ENCODE measurements around the gene RGS3.

Gene RGS3

GRCh38 chr9:113465599-113466140, 2.1 kb downstream of the RGS3 start:
- DNase-seq (ENCODE audit: low spot score), result no peak

DNA sequence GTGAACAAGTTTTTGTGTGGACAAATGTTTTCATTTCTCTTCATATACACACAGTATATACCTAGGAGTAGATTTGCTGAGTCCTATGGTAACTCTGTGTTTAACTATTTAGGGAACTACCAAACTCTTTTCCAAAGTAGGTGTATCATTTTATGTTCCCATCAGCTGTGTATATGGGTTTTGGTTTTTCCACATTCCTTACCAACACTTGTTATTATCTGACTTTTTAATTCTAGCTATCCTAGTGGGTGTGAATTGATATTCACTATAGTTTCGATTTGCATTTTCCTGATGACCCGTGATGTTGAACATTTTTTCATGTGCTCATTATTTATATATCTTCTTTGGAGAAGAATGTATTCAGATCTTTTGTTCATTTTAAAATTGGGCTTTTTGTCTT, 3.7 kb downstream of the RGS3 start:
- DNase-seq (ENCODE audit: low spot score), result no peak

DNA sequence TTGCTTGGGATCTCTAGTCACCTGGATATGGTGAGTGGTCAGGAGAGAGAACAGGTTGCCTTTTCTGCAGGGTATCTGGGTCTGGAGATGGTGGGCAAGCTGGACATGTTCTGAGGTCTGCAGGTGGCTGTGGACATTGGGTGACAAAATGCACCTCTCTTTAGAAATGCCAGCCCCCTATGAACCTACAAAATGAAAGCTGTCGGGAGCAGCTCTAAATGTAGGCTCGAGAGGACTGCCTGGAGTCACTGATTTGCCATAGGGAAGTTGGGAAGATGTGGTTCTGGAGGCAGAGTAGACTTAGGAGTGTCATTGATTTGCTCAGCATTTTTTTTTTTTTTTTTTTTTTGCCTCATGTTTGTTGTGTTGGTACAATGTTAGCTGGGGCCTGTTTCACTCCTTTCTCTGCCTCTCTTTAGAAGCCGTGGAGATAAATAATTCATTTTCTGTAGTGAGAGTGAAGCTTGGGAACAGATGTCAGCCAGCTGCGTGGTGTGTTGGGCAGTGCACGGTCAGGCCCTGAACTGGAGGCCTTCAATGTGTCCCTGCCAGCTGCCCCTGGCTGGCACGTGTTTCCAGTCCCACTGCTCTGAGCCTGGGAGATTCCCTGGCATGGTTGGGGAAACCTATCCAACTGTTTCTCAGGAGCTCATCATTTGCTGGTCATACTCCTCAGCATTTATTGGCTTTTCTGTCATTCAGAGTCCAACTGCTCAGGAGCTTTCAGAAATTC, 5.4 kb downstream of the RGS3 start:
- DNase-seq (ENCODE audit: low spot score), result no peak

GRCh38 chr9:113471143-113471542, 7.6 kb downstream of the RGS3 start:
- DNase-seq (ENCODE audit: low spot score), result no peak

DNA sequence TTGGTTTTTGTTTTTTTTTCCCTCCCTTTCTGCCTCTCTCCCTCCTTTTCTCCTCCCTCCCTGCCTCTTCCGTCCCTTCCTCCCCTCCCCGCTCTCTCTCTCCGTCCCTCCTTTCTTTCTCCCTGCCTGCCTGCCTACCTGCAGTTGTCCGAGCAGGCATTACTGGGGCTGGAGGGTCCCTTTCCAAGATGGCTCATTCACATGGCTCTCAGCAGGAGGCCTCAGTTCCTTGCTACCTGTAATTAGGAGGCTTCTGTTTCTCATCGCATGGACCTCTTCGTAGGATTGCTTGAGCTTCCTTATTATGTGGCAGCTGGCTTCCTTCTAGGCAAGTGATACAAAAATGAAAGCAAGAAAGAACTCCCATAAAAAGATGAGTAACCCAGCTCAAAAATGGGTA, 8.0 kb downstream of the RGS3 start:
- DNase-seq (ENCODE audit: low spot score), result no peak

- no peak for DNase-seq (ENCODE audit: low spot score)
These were observed 8.7 kb downstream of the RGS3 start for GRCh38 chr9:113472199-113472598.

DNA sequence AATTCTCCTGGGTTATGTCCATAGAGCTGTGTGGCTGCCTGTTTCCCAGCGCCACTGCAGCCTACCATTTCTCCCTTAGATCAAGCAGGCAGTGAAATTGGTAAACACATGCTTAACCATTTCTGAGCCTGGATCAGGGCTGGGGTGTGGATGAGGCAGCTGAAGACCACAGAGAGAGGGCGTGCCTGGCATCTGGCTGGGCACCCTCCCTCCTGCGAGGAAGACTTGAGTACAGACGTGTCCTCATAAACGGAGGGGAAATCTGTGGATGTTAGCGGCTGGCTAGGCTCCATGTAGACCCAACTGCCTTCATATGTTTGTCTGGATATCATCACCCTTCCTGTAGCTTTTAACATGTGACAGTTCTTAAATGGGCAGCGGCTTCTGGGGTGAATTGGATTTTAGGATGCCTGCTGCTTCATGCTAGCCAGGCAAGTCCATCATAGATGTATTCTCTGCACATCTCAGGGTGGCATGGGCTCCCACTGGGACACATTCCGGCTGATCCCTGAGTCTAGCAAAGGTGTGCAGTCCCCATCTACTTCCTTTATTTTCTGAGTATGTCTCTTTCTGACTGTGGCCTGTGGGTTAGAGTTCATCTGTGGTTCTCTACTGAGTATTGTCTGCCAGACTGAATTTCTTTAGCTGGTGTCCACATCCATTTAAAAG, 11.0 kb downstream of the RGS3 start:
- no peak for DNase-seq (ENCODE audit: low spot score)

DNA sequence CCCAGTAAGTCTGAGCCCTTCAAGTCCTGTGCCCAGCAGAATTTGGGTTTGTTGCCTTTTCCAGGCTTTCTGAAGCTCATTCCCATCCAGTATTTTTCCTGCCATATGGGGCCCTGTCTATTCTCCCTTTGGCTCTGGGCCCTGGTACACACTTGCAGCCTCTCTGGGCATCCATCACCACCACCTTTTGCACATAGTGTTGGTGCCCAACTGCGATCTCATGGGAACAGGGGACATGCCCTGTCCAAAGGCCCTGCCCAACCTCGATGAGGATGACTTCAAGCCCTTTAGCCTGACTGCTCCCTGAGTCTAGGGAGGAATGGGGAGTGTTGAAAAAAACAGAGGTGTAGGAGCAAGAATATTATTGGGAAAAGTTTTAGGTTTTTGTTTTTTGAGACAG, 11.5 kb downstream of the RGS3 start:
- no peak for DNase-seq (ENCODE audit: low spot score)

DNA sequence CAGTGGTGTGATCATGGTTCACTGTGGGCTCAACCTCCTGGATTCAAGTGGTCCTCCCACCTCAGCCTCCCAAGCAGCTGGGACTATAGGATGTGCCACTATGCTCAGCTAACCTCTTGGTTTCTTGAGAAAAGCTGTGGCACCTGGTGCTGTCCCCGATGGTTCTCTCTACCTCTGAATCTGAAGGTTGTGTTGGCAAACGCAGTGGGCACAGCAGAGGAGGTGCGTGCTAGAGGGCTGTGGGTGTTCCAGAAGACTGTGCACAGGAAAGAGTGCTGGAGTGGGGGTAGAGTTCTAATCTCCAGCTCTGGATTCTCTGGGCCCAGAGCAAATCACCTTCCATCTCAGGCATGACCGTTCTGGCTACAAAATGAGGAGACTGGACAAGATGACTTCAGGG, 12.5 kb downstream of the RGS3 start:
- no peak for DNase-seq (ENCODE audit: low spot score)

DNA sequence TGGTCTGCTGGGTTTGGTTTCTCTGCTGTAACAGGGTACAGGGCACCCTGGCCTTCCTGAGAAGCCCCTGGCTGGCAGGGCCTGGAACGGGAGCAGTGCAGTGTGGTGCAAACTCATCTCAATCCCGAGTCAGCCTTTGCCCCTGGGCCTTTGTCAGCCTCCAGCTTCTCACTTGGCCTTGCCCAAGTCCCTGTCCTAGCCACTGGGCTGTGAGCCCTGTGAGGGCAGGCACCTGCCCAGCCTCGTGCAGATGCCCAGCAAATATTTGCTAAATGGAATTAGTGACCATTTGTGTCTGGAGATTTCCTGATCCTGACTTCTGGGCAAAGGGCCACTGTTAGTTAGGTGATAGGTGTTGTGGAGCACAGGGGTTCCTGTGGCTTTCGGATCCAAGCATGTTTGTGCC, 13.0 kb downstream of the RGS3 start:
- no peak for DNase-seq (ENCODE audit: low spot score)

GRCh38 chr9:113477058-113477457, 13.5 kb downstream of the RGS3 start:
- no peak for DNase-seq (ENCODE audit: low spot score)

DNA sequence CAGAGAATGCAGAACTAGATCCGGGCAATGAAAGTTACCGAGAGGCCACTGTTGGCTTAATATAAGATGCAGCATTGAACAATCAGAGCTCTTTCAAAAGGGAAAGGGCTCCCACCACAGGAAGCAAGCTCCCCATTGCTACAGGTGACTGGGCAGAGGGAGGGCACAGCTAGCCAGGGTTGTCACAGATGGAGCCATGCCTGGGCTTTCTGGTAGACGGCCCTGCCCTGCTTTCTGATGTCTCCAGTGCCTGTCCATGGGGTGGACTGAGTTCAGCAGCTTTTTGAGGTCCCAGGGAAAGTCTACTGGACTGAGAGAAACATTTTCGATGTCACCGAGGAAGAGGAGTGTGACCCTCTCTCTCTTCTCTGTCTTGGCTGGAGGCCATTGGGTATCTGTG, 14.1 kb downstream of the RGS3 start:
- no peak for DNase-seq (ENCODE audit: low spot score)

DNA sequence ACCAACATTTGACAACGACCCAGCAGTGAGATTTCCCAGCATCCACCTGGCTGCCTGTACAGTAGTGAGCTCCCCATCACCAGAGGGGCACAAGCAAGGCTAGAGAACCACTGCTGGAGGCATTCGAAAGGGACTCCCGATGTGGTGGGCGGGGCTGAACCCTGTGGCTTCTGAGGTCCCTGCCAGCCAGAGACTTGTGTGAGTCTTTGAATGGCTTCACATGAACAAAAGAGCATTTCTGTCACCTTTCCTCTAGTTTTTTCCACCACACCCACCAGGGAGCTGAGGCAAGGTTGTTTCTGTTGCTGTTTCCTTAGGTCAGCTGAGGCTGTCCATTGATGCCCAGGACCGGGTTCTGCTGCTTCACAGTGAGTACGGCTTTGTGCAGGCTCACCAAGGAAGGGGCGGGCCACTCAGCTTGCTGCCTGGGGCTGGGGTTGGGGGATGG, 15.7 kb downstream of the RGS3 start:
- DNase-seq (ENCODE audit: low spot score), result no peak

GRCh38 chr9:113480612-113481011, 17.1 kb downstream of the RGS3 start:
- no peak for DNase-seq (ENCODE audit: low spot score)

DNA sequence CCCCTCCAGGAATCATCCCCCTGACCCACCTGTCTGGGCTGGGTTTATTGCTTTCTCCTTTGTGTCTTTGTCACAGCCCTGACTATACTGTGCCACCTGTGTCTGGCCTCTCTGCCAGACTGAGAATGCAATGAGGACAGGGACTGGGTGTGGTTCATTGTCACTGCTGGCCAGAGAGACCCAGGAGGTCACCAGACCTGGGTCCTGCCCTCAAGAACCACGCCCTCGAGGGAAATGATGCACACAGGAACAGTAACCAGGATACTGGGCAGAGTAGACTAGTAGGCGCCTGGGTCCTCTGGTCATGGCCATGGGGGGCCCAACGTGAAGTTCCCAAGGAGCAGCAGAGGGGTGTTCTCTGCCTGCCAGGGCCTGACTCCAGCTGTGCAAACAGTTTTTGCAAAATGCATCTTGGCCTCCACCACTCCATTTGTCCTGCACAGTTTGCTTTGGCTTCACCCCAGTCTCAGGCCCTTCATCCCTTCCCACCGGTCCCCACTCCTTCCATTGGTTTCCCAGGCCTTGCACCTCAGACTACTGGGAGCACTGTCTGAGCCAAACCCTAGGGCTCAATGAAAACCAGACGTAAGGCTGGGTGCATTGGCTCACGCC, 17.8 kb downstream of the RGS3 start:
- peak; percentile 5 for DNase-seq (ENCODE audit: low spot score)

GRCh38 chr9:113482341-113482740, 18.8 kb downstream of the RGS3 start:
- DNase-seq (ENCODE audit: low spot score), result peak; percentile 15

GRCh38 chr9:113482991-113483675, 19.6 kb downstream of the RGS3 start:
- no peak for DNase-seq (ENCODE audit: low spot score)

GRCh38 chr9:113483676-113484257, 20.2 kb downstream of the RGS3 start:
- DNase-seq (ENCODE audit: low spot score), result no peak

DNA sequence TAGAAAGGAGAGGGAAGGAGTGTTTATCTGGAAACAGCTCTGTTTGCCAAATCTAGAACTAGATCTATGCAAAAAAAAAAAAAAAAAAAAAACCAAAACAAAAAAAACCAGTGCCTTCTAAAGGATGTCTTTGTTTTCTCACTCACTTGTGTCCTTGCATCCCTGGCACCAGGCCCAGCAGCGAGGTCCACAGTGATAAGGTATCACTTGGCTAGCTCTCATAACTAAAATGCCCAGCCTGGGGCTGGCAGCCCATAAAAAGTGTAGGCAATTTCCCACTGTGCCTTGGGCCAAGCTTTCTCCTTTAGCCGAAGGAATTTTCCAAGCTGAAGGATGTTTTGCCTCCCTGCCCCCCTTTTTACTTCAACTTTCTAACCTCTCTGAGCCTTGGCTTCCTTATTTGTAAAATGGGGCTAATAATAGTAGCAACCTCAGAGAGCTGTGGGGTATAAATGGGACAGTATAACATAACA, 20.8 kb downstream of the RGS3 start:
- no peak for DNase-seq (ENCODE audit: low spot score)

DNA sequence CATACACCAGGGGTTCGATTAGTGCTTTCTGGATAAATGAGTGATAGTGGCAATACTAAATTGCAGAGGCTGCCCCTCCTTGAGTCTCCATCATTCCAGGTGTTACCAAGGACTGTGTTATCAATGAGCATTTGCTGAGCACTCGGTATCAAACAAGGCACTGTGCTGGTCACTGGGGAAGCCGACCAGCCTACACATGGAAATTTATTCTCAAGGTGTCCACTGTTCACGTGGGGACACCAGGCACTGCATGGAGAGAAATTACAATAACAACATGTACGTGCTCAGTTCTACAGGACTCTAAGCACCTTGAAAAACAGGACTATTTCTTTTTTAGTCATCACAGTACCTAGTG, 22.2 kb downstream of the RGS3 start:
- DNase-seq (ENCODE audit: low spot score), result no peak

GRCh38 chr9:113486327-113486726, 22.8 kb downstream of the RGS3 start:
- DNase-seq (ENCODE audit: low spot score), result no peak

GRCh38 chr9:113488071-113488470, 24.5 kb downstream of the RGS3 start:
- DNase-seq (ENCODE audit: low spot score), result no peak
